Glutamatergic neuron (in vitro differentiated cells): ENCODE results near the gene FIS1. TPM values are rescaled to one million over a fixed set of nuclear protein-coding genes. Genes with fewer than 3 reads are reported as not detected.
"Not testable (repeated sequence)": the region's sequence is repeated elsewhere in the genome, so short reads cannot be mapped to it uniquely, and the experiment has no call there.

ENCODE experiments used
- DNase-seq: peaks from one replicate; pipeline ENCODE4 v3.0.0; 2022
- H3K27ac Mint-ChIP-seq: one replicate; pipeline ENCODE4 v1.8.0; 2020; ENCODE audit warnings: mild to moderate bottlenecking, mixed read lengths, inconsistent platforms; ENCODE audit not compliant: unreplicated experiment
- H3K27me3 Mint-ChIP-seq: one replicate; pipeline ENCODE4 v1.8.0; 2020; ENCODE audit warnings: mild to moderate bottlenecking, moderate library complexity, mixed read lengths, inconsistent platforms; ENCODE audit not compliant: unreplicated experiment
- H3K36me3 Mint-ChIP-seq: one replicate; pipeline ENCODE4 v1.8.0; 2020; ENCODE audit warnings: mild to moderate bottlenecking, mixed read lengths, inconsistent platforms; ENCODE audit not compliant: unreplicated experiment
- H3K4me1 Mint-ChIP-seq: one replicate; pipeline ENCODE4 v1.8.0; 2020; ENCODE audit warnings: mild to moderate bottlenecking, low read depth, mixed read lengths, inconsistent platforms; ENCODE audit not compliant: unreplicated experiment
- H3K4me3 Mint-ChIP-seq: one replicate; pipeline ENCODE4 v1.8.0; 2020; ENCODE audit warnings: mild to moderate bottlenecking, mixed read lengths, inconsistent platforms; ENCODE audit not compliant: unreplicated experiment
- H3K9me3 Mint-ChIP-seq: one replicate; pipeline ENCODE4 v1.8.0; 2020; ENCODE audit warnings: mild to moderate bottlenecking, moderate library complexity, mixed read lengths, inconsistent platforms; ENCODE audit not compliant: unreplicated experiment
- CTCF ChIP-seq: fragments of 200-600 bp; sonication (generic); IDR thresholded peaks from one replicate; pipeline ENCODE4 v1.5.0; 2021; ENCODE audit not compliant: partially characterized antibody, unreplicated experiment
- total RNA-seq: library from RNA; stranded (reverse); fragmentation: NEBNext Ultra II Directional; extraction: Animal tissue kit (Norgen Biotek cat#: 25700); gene quantifications from one replicate; pipeline ENCODE4 v1.2.1, GENCODE V29; 2021; ENCODE audit not compliant: unreplicated experiment

The FIS1 gene
- total RNA-seq, 1 donor from 2014 or later = 128 TPM

- Mint-ChIP-seq H3K27ac (no peak overlapping the region), H3K4me3 (no peak overlapping the region), H3K9me3 (peaks cover 2% of the 10 kb centered on the region), H3K36me3 (no peaks in the 10 kb centered on the region), H3K4me1 (no peaks in the 10 kb centered on the region), H3K27me3 (peaks cover 14% of the 10 kb centered on the region)
- no peak for TF ChIP-seq CTCF
- DNase-seq = no peak
Measured at GRCh38 chr7:101277155-101277554, 32.3 kb upstream of the FIS1 start.

- Mint-ChIP-seq H3K9me3 (peaks cover 2% of the 10 kb centered on the region), H3K36me3 (no peaks in the 10 kb centered on the region), H3K4me3 (no peak overlapping the region), H3K27me3 (peaks cover 6% of the 10 kb centered on the region), H3K4me1 (no peaks in the 10 kb centered on the region), H3K27ac (no peak overlapping the region)
- DNase-seq = no peak
- TF ChIP-seq CTCF = no peak
Measured at GRCh38 chr7:101273206-101273605, 28.3 kb upstream of the FIS1 start.

GRCh38 chr7:101271021-101271420 lies 26.1 kb upstream of the FIS1 start:
- no peaks in the 10 kb centered on the region for H3K4me1 Mint-ChIP-seq
- TF ChIP-seq CTCF = no peak
- no peaks in the 10 kb centered on the region for H3K27me3 Mint-ChIP-seq
- no peaks in the 10 kb centered on the region for H3K36me3 Mint-ChIP-seq
- H3K4me3 Mint-ChIP-seq = no peak overlapping the region
- peaks cover 2% of the 10 kb centered on the region for H3K9me3 Mint-ChIP-seq
- H3K27ac Mint-ChIP-seq = no peak overlapping the region
- DNase-seq = no peak

- TF ChIP-seq CTCF = no peak
- no peak for DNase-seq
- Mint-ChIP-seq H3K27ac (no peak overlapping the region), H3K4me3 (no peak overlapping the region), H3K4me1 (no peaks in the 10 kb centered on the region), H3K9me3 (peaks cover 2% of the 10 kb centered on the region), H3K36me3 (no peaks in the 10 kb centered on the region), H3K27me3 (no peaks in the 10 kb centered on the region)
Measured at GRCh38 chr7:101269664-101270063, 24.8 kb upstream of the FIS1 start.

GRCh38 chr7:101265622-101266516 lies 21.0 kb upstream of the FIS1 start:
- Mint-ChIP-seq H3K27ac (no peak overlapping the region), H3K4me1 (no peaks in the 10 kb centered on the region), H3K4me3 (no peak overlapping the region), H3K27me3 (no peaks in the 10 kb centered on the region), H3K9me3 (peaks cover 2% of the 10 kb centered on the region), H3K36me3 (no peaks in the 10 kb centered on the region)
- no peak for DNase-seq
- TF ChIP-seq CTCF = no peak

GRCh38 chr7:101264102-101264706 lies 19.3 kb upstream of the FIS1 start:
- not testable (repeated sequence) for H3K27me3 Mint-ChIP-seq, H3K27ac Mint-ChIP-seq, H3K9me3 Mint-ChIP-seq, H3K36me3 Mint-ChIP-seq, DNase-seq, H3K4me1 Mint-ChIP-seq, H3K4me3 Mint-ChIP-seq
